Stimulated activated CD8-positive, alpha-beta memory T cell treated with anti-CD3 and anti-CD28 coated beads, Interleukin-15, amount 100 ng/mL, for 1 hour (primary cell): Measurements from ENCODE around the gene C18orf54.

Experiments used
- DNase-seq: peaks from one replicate; pipeline ENCODE4 v3.0.0-alpha.2; 2020; ENCODE audit warnings: low read depth

Gene C18orf54

GRCh38 chr18:54387631-54388030, 29.9 kb downstream of the C18orf54 start:
- no peak for DNase-seq

DNA sequence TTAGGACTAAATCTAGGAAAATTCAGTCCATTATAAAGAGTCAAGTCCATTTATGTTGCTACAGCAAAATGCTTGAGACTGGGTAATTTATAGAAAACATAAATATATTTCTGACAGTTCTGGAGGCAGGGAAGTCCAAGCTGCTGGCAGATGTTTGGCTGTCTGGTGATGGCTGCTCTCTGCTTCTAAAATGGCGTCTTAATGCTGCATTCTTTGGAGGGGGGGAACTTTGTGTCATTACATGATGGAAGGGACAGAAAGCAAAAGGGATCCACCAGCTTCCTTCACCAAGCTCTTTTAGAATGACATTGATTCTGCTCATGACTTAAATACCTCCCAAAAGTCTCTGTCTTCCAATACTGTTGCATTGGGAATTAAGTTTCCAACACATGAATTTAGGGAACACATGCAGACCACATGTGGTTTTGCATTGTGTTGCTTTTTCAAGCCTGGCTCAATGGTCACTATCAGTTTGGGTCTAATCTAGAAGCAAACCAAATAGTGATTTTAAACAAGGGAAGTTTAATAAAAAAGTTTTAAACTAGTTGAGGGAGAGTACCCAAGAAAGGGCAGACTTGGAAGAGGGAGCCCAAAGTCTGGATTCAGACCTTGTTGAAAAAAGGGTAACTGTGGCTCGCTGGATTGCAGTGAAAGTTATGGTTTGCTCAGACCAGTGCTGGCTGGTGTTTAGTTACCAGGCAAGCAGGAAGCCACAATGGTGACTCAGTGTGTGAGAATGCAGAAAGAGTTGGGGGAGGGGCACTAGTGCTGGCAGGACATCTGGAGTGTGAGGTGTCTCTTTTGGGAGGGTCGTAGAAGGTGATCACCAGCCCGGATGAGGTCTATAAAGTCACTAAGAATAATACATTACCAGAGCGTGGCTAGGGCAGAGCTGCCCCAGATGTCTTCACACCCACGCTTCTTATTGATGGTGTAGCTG, 30.8 kb downstream of the C18orf54 start:
- no peak for DNase-seq

GRCh38 chr18:54389143-54389505, 31.4 kb downstream of the C18orf54 start:
- no peak for DNase-seq

GRCh38 chr18:54390838-54391237, 33.1 kb downstream of the C18orf54 start:
- no peak for DNase-seq

DNA sequence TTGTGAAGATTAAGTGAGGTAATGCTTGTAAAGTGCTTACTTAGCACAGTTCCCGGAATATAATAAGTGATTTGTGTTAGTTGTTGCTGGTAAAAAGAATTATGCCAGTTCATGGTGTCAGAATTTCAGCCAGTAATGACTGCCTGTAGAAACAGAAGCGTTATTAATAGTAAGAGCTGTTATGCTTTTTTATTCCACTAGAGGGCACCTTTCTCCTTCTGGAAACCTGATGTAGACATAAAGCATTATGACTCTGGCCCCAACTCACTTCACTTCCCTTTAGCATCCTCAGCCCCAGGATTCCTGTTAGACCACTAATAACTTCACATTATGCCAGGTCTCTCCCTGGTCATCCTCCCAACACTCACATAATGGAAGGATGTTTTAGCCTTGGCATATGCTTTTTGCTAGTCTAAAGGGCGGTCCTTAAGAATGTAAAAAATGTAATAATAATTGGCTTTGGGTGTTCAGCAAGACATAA, 34.9 kb downstream of the C18orf54 start:
- no peak for DNase-seq

- DNase-seq: no peak
Observed at GRCh38 chr18:54393648-54394294, 36.1 kb downstream of the C18orf54 start.

GRCh38 chr18:54396760-54397159, 39.1 kb downstream of the C18orf54 start:
- no peak for DNase-seq

GRCh38 chr18:54405290-54405689, 47.6 kb downstream of the C18orf54 start:
- no peak for DNase-seq

- DNase-seq: no peak
Observed at GRCh38 chr18:54411781-54412180, 54.1 kb downstream of the C18orf54 start.

GRCh38 chr18:54415086-54415485, 57.4 kb downstream of the C18orf54 start:
- no peak for DNase-seq

DNA sequence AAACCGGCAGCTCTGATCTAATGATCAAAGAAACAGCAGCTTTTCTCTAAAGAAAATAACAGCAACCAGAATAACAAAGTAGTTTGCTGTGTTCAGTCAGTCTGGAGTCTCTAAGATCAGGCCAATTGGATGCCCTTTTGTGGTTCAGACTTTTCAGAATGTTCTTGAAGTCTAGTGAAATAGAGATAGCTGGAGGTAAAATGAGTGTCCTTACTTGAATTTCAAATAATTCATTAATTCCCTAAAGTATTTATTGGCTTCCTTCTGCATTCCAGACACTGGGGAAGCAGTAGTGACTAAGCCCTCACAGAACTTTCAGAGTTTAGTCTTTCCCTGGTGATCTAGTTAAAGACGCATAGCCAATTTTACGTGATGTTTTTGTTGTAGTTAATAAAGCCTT, 58.7 kb downstream of the C18orf54 start:
- no peak for DNase-seq

DNA sequence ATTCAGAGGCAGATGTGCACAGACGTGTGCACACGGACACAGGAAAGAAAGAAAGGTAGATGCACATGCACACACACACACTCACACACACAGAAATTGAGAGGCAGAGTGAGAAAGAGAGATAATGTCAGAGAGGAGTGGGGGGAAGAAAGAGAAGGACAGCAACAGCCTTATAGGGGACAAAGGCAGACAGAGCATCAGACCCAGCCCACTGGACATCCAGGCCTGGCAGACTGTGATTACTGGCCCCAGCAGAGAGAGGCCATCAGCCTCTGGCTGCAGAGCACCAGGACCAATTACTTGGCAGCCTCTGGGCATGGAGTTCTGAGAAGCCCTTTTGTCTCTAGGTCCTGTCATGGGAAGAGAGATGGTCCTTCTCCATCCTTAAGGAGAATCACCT, 66.1 kb downstream of the C18orf54 start:
- DNase-seq: no peak

DNA sequence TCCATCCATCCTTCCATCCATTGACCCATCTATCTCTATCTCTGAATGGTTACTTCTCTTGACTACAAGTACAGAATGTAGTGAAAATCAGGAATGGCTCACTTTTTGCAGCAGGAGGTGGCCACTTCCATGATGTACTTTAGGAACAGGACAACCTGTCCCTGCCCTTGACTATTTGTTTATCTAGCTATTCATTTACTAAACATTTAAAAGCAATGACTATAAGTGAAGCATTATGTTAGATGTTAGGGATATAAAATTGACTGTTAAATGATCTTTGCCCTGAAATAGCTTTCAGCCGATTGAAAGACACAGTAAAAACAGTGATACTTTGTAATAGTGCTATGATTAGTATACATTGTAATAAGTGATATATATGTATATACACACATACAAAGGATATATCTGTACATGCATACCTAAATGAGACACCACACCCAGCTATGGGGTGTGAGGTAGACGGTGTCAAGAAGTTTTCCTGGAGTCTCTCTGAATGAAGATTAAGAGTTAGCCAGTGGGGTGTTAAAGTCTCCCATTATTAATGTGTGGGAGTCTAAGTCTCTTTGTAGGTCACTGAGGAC, 68.5 kb downstream of the C18orf54 start:
- no peak for DNase-seq
